HEK293T (cell line): ENCODE measurements around the gene SLCO1A2.

Experiments used
- ARNT ChIP-seq: fragments of 450-650 bp; IDR thresholded peaks from 2 replicates; pipeline ENCODE4 v1.6.1; 2017; ENCODE audit warnings: mild to moderate bottlenecking
- BHLHE40 ChIP-seq: fragments of 450-650 bp; IDR thresholded peaks from 2 replicates; pipeline ENCODE4 v1.6.1; 2016; ENCODE audit warnings: mild to moderate bottlenecking, moderate library complexity, borderline replicate concordance
- ELF4 ChIP-seq: fragments of 450-650 bp; IDR thresholded peaks from 2 replicates; pipeline ENCODE4 v1.6.1; 2017; ENCODE audit warnings: antibody characterized with exemption
- FOXA1 ChIP-seq: fragments of 450-650 bp; IDR thresholded peaks from 2 replicates; pipeline ENCODE4 v1.6.1; 2016; ENCODE audit warnings: mild to moderate bottlenecking
- FOXK2 ChIP-seq: fragments of 450-650 bp; IDR thresholded peaks from 2 replicates; pipeline ENCODE4 v1.6.1; 2016; ENCODE audit warnings: mild to moderate bottlenecking
- FOXM1 ChIP-seq: fragments of 450-650 bp; IDR thresholded peaks from 2 replicates; pipeline ENCODE4 v1.6.1; 2017; ENCODE audit warnings: mild to moderate bottlenecking, borderline replicate concordance
- HDGF ChIP-seq: fragments of 450-650 bp; IDR thresholded peaks from 2 replicates; pipeline ENCODE4 v1.6.1; 2017; ENCODE audit warnings: antibody characterized with exemption, borderline replicate concordance
- L3MBTL2 ChIP-seq: fragments of 450-650 bp; conservative IDR thresholded peaks from 2 replicates; pipeline ENCODE4 v1.6.1; 2016; ENCODE audit warnings: mild to moderate bottlenecking
- LEF1 ChIP-seq: fragments of 450-650 bp; IDR thresholded peaks from 2 replicates; pipeline ENCODE4 v1.6.1; 2017; ENCODE audit warnings: mild to moderate bottlenecking, borderline replicate concordance
- SUZ12 ChIP-seq: fragments of 450-650 bp; IDR thresholded peaks from 2 replicates; pipeline ENCODE4 v1.6.1; 2016; ENCODE audit warnings: mild to moderate bottlenecking

DNA sequence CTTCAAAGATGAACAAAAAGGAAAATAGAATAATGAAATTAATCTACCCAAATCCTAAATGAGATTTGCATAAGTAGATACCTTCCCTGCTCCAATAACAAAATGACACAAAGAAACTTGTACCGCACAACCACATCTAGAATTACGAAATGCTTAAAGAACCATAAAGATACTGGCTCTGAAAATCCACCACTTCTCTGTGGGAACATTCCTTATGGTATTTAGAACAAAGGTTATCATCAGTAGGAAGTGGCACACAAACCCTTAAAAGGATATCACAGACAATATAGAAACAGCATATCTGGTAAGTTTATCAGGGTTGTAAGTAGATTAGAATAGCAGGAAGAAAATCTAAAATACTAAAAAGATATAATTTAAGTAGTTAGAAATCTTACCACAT is 49.5 kb upstream of the SLCO1A2 start:
- TF ChIP-seq LEF1 (no peak), L3MBTL2 (no peak), FOXM1 (no peak), SUZ12 (no peak), HDGF (no peak), FOXK2 (no peak), BHLHE40 (no peak), FOXA1 (no peak), ELF4 (no peak), ARNT (no peak)
